GOT3 (cell line): ENCODE measurements around the gene HSD11B1L.
"Not testable (repeated sequence)": the region's sequence is repeated elsewhere in the genome, so short reads cannot be mapped to it uniquely, and the experiment has no call there.

Source experiments
- DNase-seq: peaks from one replicate; lab custom pipeline; 2025; ENCODE audit warnings: mixed read lengths; lab: John Stamatoyannopoulos, UW

Gene HSD11B1L

DNA sequence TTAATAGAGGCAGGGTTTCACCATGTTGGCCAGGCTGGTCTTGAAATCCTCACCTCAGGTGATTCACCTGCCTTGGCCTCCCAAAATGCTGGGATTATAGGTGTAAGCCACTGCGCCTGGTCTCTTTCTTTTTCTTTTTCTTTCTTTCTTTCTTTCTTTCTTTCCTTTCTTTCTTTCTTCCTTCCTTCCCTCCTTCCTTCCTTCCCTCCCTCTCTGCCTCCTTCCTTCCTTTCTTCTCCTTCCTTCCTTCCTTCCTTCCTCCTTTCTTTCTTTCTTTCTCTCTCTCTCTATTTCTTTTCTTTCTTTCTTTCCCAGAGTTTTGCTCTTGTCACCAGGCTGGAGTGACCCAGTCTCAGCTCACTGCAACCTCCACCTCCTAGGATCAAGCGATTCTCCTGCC, 52.3 kb downstream of the HSD11B1L start:
- not testable (repeated sequence) for DNase-seq
